H1 (cell line): Measurements from ENCODE around the gene CLCF1.

Source experiments
- CHD1 ChIP-seq: IDR thresholded peaks from 2 replicates; pipeline ENCODE4 v1.6.1; 2012; ENCODE audit warnings: low read depth, low read length, improper control_type of control experiment
- CREB1 ChIP-seq: IDR thresholded peaks from 2 replicates; pipeline ENCODE4 v1.6.1; 2012; ENCODE audit warnings: inconsistent platforms
- EP300 ChIP-seq, 2 experiments: IDR thresholded peaks; 1 replicate in 1 of 2; 2 replicates in 1 of 2; pipeline ENCODE4 v1.6.1; 2011 to 2012; ENCODE audit warnings: low read depth in 2 of 2, low read length in 2 of 2, mild to moderate bottlenecking in 2 of 2, borderline replicate concordance in 1 of 2, inconsistent platforms in 1 of 2, moderate library complexity in 1 of 2
- EZH2 ChIP-seq: fragments of 200-600 bp; sonication (generic); IDR thresholded peaks from 2 replicates; pipeline ENCODE4 v1.7.1; 2012; ENCODE audit warnings: low read depth, mild to moderate bottlenecking, moderate library complexity, low read length, inconsistent platforms; ENCODE audit not compliant: severe bottlenecking
- GABPA ChIP-seq: IDR thresholded peaks from 2 replicates; pipeline ENCODE4 v1.6.1; 2011; ENCODE audit warnings: mild to moderate bottlenecking, low read length, moderate library complexity, borderline replicate concordance; ENCODE audit not compliant: insufficient read depth
- KDM5A ChIP-seq: fragments of 200-600 bp; IDR thresholded peaks from 2 replicates; pipeline ENCODE4 v1.7.1; 2012; ENCODE audit warnings: mild to moderate bottlenecking, low read length, inconsistent platforms, mixed read lengths
- POLR2A ChIP-seq, 2 experiments: IDR thresholded peaks; 1 replicate in 1 of 2; 2 replicates in 1 of 2; pipeline ENCODE4 v1.6.1; 2011; ENCODE audit warnings: low read depth in 2 of 2, low read length in 2 of 2, mild to moderate bottlenecking in 2 of 2; ENCODE audit errors: control extremely low read depth in 1 of 2
- SIN3A ChIP-seq, 2 experiments: IDR thresholded peaks in 1 of 2; conservative IDR thresholded peaks in 1 of 2; 2 replicates each; pipeline ENCODE4 v1.6.1; 2011 to 2012; ENCODE audit warnings: low read length in 2 of 2, improper control_type of control experiment in 1 of 2, low read depth in 1 of 2, mild to moderate bottlenecking in 1 of 2
- SRF ChIP-seq: IDR thresholded peaks from 2 replicates; pipeline ENCODE4 v1.6.1; 2011; ENCODE audit warnings: mild to moderate bottlenecking, low read depth, low read length, moderate library complexity
- TAF7 ChIP-seq: optimal IDR thresholded peaks from 2 replicates; pipeline ENCODE3; 2011; ENCODE audit warnings: low read depth, mild to moderate bottlenecking, inconsistent platforms, low read length, moderate library complexity, borderline replicate concordance
- YY1 ChIP-seq: IDR thresholded peaks from 2 replicates; pipeline ENCODE4 v1.6.1; 2011; ENCODE audit warnings: low read depth, mild to moderate bottlenecking, low read length
- TF ChIP-seq, protein P1 (sequence below), 3 experiments: IDR thresholded peaks; 1 replicate in 2 of 3; 2 replicates in 1 of 3; pipeline versions ENCODE4 v1.5.1 to v1.6.1; 2011; ENCODE audit warnings: low read length in 3 of 3, mild to moderate bottlenecking in 3 of 3, inconsistent platforms in 2 of 3, low read depth in 1 of 3, moderate library complexity in 1 of 3; ENCODE audit not compliant: insufficient read depth in 1 of 3; ENCODE audit errors: control extremely low read depth in 1 of 3
- TF ChIP-seq, protein P2 (sequence below): IDR thresholded peaks from 2 replicates; pipeline ENCODE4 v1.6.1; 2012; ENCODE audit warnings: low read length, inconsistent platforms
- TF ChIP-seq, protein P3 (sequence below): IDR thresholded peaks from 2 replicates; pipeline ENCODE4 v1.6.1; 2011; ENCODE audit warnings: low read length, improper control_type of control experiment

DNA sequence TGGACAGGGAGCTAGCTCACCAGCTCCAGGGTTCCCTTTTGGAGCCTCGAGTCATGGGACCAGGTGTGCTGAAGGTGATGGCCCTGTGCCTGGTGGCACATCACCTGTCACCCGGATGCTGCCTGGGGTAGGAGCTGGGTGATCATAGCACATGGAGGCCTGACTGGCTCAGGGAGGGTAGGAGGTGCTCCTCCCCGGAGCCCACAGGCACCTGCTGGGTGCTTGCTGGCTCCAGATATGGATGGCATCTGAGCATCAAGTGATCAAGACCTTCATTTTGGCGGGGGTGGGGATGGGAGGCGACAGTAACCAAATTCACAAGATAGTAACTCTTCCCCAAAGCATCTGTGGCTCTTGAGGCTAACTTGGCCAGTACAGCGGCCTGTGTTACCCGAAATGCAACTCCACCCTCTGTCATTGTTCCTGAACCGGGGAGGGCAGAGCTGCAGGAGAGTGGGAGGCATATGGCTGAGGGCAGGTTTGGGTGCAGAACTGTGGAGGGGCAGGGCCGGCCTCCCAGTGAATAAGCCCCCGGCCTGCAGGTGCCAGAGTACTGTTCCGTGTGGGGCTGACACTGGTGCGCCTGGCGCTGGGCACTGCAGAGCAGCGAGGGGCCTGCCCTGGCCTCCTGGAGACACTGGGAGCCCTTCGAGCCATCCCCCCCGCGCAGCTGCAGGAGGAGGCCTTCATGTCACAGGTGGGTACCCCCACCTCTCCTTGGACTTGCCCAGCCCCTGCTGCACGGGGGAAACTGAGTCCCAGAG, 35.2 kb upstream of the CLCF1 start:
- TF ChIP-seq, protein P1, sequence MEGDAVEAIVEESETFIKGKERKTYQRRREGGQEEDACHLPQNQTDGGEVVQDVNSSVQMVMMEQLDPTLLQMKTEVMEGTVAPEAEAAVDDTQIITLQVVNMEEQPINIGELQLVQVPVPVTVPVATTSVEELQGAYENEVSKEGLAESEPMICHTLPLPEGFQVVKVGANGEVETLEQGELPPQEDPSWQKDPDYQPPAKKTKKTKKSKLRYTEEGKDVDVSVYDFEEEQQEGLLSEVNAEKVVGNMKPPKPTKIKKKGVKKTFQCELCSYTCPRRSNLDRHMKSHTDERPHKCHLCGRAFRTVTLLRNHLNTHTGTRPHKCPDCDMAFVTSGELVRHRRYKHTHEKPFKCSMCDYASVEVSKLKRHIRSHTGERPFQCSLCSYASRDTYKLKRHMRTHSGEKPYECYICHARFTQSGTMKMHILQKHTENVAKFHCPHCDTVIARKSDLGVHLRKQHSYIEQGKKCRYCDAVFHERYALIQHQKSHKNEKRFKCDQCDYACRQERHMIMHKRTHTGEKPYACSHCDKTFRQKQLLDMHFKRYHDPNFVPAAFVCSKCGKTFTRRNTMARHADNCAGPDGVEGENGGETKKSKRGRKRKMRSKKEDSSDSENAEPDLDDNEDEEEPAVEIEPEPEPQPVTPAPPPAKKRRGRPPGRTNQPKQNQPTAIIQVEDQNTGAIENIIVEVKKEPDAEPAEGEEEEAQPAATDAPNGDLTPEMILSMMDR (IDR thresholded peaks at IDR 0.05; ENCODE audit: control extremely low read depth in 1 of 3, insufficient read depth in 1 of 3, low read depth in 1 of 3, low read length in 3 of 3) = no peak
- TF ChIP-seq POLR2A (IDR thresholded peaks at IDR 0.05; ENCODE audit: control extremely low read depth in 1 of 2, low read depth in 2 of 2, low read length in 2 of 2) (no peak), YY1 (no peak), CHD1 (no peak), EZH2 (no peak), SIN3A (conservative IDR thresholded peaks at IDR 0.05 in 1 of 2, IDR thresholded peaks at IDR 0.05 in 1 of 2; ENCODE audit: low read depth in 1 of 2, low read length in 2 of 2) (no peak), CREB1 (no peak), KDM5A (no peak), EP300 (IDR thresholded peaks at IDR 0.05; ENCODE audit: borderline replicate concordance in 1 of 2, low read depth in 2 of 2, low read length in 2 of 2) (no peak), SRF (no peak), GABPA (no peak), TAF7 (no peak)
- TF ChIP-seq, protein P2, sequence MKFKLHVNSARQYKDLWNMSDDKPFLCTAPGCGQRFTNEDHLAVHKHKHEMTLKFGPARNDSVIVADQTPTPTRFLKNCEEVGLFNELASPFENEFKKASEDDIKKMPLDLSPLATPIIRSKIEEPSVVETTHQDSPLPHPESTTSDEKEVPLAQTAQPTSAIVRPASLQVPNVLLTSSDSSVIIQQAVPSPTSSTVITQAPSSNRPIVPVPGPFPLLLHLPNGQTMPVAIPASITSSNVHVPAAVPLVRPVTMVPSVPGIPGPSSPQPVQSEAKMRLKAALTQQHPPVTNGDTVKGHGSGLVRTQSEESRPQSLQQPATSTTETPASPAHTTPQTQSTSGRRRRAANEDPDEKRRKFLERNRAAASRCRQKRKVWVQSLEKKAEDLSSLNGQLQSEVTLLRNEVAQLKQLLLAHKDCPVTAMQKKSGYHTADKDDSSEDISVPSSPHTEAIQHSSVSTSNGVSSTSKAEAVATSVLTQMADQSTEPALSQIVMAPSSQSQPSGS = no peak
- TF ChIP-seq, protein P3, sequence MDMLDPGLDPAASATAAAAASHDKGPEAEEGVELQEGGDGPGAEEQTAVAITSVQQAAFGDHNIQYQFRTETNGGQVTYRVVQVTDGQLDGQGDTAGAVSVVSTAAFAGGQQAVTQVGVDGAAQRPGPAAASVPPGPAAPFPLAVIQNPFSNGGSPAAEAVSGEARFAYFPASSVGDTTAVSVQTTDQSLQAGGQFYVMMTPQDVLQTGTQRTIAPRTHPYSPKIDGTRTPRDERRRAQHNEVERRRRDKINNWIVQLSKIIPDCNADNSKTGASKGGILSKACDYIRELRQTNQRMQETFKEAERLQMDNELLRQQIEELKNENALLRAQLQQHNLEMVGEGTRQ = no peak
